HG02970 (cell line): ENCODE data around the gene C14orf93.
"Not testable (repeated sequence)": the region's sequence is repeated elsewhere in the genome, so short reads cannot be mapped to it uniquely, and the experiment has no call there.

ENCODE experiments used
- ATAC-seq: cut with Tn5 transposase; IDR thresholded peaks from one replicate; pipeline ENCODE4 v1.9.1; 2021; ENCODE audit warnings: mild to moderate bottlenecking, moderate library complexity, moderate number of reproducible peaks; ENCODE audit not compliant: unreplicated experiment, low FRiP score

C14orf93 gene

GRCh38 chr14:23021889-23022442, 12.0 kb upstream of the C14orf93 start:
- no peak for ATAC-seq

GRCh38 chr14:23021434-23021833, 11.5 kb upstream of the C14orf93 start:
- ATAC-seq: no peak

GRCh38 chr14:23020143-23021128, 10.5 kb upstream of the C14orf93 start:
- no peak for ATAC-seq

- no peak for ATAC-seq
These were observed 8.2 kb upstream of the C14orf93 start for GRCh38 chr14:23018107-23018506.

- ATAC-seq: no peak
These were observed 7.1 kb upstream of the C14orf93 start for GRCh38 chr14:23017091-23017490.

GRCh38 chr14:23015618-23016017, 5.7 kb upstream of the C14orf93 start:
- ATAC-seq: no peak

GRCh38 chr14:23013749-23014054, 3.8 kb upstream of the C14orf93 start:
- not testable (repeated sequence) for ATAC-seq

GRCh38 chr14:23013054-23013748, 3.3 kb upstream of the C14orf93 start:
- ATAC-seq: no peak

- no peak for ATAC-seq
These were observed 432 bp downstream of the C14orf93 start for GRCh38 chr14:23009483-23009938.

GRCh38 chr14:23008831-23009230, 1.1 kb downstream of the C14orf93 start:
- no peak for ATAC-seq

- ATAC-seq: peak; percentile 89
These were observed 3.2 kb downstream of the C14orf93 start for GRCh38 chr14:23006544-23007419.

GRCh38 chr14:23006188-23006534, 3.8 kb downstream of the C14orf93 start:
- ATAC-seq: no peak

GRCh38 chr14:23005451-23006187, 4.3 kb downstream of the C14orf93 start:
- no peak for ATAC-seq

GRCh38 chr14:23004274-23004673, 5.7 kb downstream of the C14orf93 start:
- ATAC-seq: not testable (repeated sequence)

- no peak for ATAC-seq
These were observed 7.4 kb downstream of the C14orf93 start for GRCh38 chr14:23002592-23002991.

GRCh38 chr14:23000860-23001259, 9.1 kb downstream of the C14orf93 start:
- ATAC-seq: no peak

GRCh38 chr14:22998329-22999012, 11.5 kb downstream of the C14orf93 start:
- ATAC-seq: no peak

- ATAC-seq: no peak
These were observed 12.1 kb downstream of the C14orf93 start for GRCh38 chr14:22997676-22998323.
